CD4-positive, alpha-beta T cell (primary cell): Measurements from ENCODE around the gene HK1. TPM values are rescaled to one million over a fixed set of nuclear protein-coding genes. Genes with fewer than 3 reads are reported as not detected.

Experiments
- ATAC-seq: fragments of 200-7000 bp; cut with Tn5 transposase; one replicate; pipeline ENCODE4 v1.10.0; 2022; ENCODE audit warnings: mild to moderate bottlenecking; ENCODE audit not compliant: poor library complexity
- CTCF ChIA-PET: fragments of 350-600 bp; sonication (Branson Sonifier 250); formaldehyde crosslinking; loops from one replicate; lab custom pipeline; 2021; ENCODE audit warnings: antibody characterized with exemption, inconsistent platforms; lab: Charles Lee
- POLR2A ChIA-PET: fragments of 350-600 bp; sonication (Branson Sonifier 250); formaldehyde crosslinking; loops from one replicate; lab custom pipeline; 2021; ENCODE audit warnings: antibody characterized with exemption, inconsistent platforms; lab: Charles Lee
- DNase-seq, 14 experiments: peaks; one replicate each; pipeline ENCODE4 v3.0.0-alpha.2; 2013 to 2020; ENCODE audit warnings: mixed read lengths in 2 of 14
- H3K27ac ChIP-seq, 2 donors: one replicate each; pipeline versions ENCODE4 v1.5.1 to v1.7.0; 2013; ENCODE audit warnings: low read length in 2 of 2, low read depth in 1 of 2, mild to moderate bottlenecking in 1 of 2
- H3K27me3 ChIP-seq, 2 experiments: 1 replicate in 1 of 2; 2 replicates in 1 of 2; pipeline versions ENCODE4 v1.6.1 to v1.7.0; 2013; ENCODE audit warnings: low read length in 2 of 2, control low read depth in 1 of 2, mild to moderate bottlenecking in 1 of 2, moderate library complexity in 1 of 2; ENCODE audit not compliant: insufficient read depth in 2 of 2, control insufficient read depth in 1 of 2
- H3K36me3 ChIP-seq: one replicate; pipeline ENCODE4 v1.6.1; 2013; ENCODE audit warnings: low read length, control low read depth; ENCODE audit not compliant: insufficient read depth
- H3K4me1 ChIP-seq: one replicate; pipeline ENCODE4 v1.6.1; 2013; ENCODE audit warnings: low read length, control low read depth; ENCODE audit not compliant: insufficient read depth
- H3K4me3 ChIP-seq: one replicate; pipeline ENCODE4 v1.5.1; 2013; ENCODE audit warnings: mild to moderate bottlenecking, low read length, moderate library complexity
- H3K9me3 ChIP-seq, 2 experiments: 1 replicate in 1 of 2; 2 replicates in 1 of 2; pipeline versions ENCODE4 v1.6.1 to v1.7.0; 2013; ENCODE audit warnings: low read length in 2 of 2, mild to moderate bottlenecking in 2 of 2, control low read depth in 1 of 2, moderate library complexity in 1 of 2; ENCODE audit not compliant: control insufficient read depth in 1 of 2, insufficient read depth in 1 of 2
- H3K27ac Mint-ChIP-seq: one replicate; pipeline ENCODE4 v1.8.0; 2020; ENCODE audit warnings: mixed read lengths
- H3K27me3 Mint-ChIP-seq: one replicate; pipeline ENCODE4 v1.8.0; 2021; ENCODE audit warnings: mixed read lengths
- H3K36me3 Mint-ChIP-seq: one replicate; pipeline ENCODE4 v1.8.0; 2021; ENCODE audit warnings: low read depth, mixed read lengths
- H3K4me1 Mint-ChIP-seq: one replicate; pipeline ENCODE4 v1.8.0; 2021; ENCODE audit warnings: low read depth, mixed read lengths
- H3K4me3 Mint-ChIP-seq: one replicate; pipeline ENCODE4 v1.8.0; 2020; ENCODE audit warnings: mild to moderate bottlenecking, mixed read lengths
- H3K9me3 Mint-ChIP-seq: one replicate; pipeline ENCODE4 v1.8.0; 2020; ENCODE audit warnings: mixed read lengths
- intact Hi-C, 2 experiments: fragments of 100-400 bp; cut with DNase I in 1 of 2; cut with micrococcal nuclease in 1 of 2; formaldehyde crosslinking; loops; one replicate each; pipeline versions ENCODE4 v1.15.1 to v1.9.0; 2023 to 2025; cut with DNase I, micrococcal nuclease
- total RNA-seq, 174 experiments: library from RNA in 2 of 174; stranded (reverse) in 2 of 174; gene quantifications; one replicate each; pipeline ENCODE4 v1.2.3 and lab custom pipeline; 2021 to 2026
- TF ChIP-seq, protein P1 (sequence below): fragments of 200-600 bp; IDR thresholded peaks from one replicate; pipeline ENCODE4 v1.8.0; 2022; ENCODE audit warnings: antibody characterized with exemption, mild to moderate bottlenecking

Gene HK1
- total RNA-seq, 2 experiments from 2014 or later, result 45.6 to 48.1 TPM

DNA sequence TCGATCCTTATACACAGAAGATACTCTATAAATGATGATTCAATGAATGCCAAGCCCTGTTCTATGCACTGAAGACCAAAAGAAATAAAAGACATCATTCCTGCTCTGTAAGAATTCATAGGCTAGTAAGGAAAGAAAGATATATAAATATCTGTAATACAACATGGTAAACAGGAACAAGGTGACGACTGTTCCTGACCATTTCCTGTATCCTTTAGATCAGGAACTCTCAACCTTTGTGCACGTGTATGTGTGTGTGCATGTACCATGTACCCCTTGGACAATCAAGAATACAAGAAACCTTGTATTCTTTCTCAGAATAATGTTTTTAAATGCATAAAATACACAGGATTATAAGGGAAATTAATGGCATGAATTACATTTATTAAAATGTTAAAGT lies 7.3 kb upstream of the HK1 start:
- Histone ChIP-seq H3K36me3 (no peaks in the 10 kb centered on the region), H3K27ac (no peak overlapping the region), H3K4me1 (no peaks in the 10 kb centered on the region), H3K27me3 (no peaks in the 10 kb centered on the region), H3K9me3 (no peaks in the 10 kb centered on the region), H3K4me3 (no peak overlapping the region)
- no peak overlapping the region for H3K27ac Mint-ChIP-seq
- DNase-seq (no peak), ATAC-seq (no peak)
- ChIA-PET CTCF (no interaction called here), POLR2A (interaction anchor here (1.1 kb wide), 1 partner anchor 19 kb away, joined by 4 read pairs; no protein-coding TSS in a partner anchor)
- intact Hi-C loops, result no loop called here
- no peaks in the 10 kb centered on the region for H3K27me3 Mint-ChIP-seq
- no peaks in the 10 kb centered on the region for H3K9me3 Mint-ChIP-seq
- H3K36me3 Mint-ChIP-seq, result peaks cover 5% of the 10 kb centered on the region
- H3K4me1 Mint-ChIP-seq, result no peaks in the 10 kb centered on the region
- H3K4me3 Mint-ChIP-seq, result no peak overlapping the region
- TF ChIP-seq, protein P1, sequence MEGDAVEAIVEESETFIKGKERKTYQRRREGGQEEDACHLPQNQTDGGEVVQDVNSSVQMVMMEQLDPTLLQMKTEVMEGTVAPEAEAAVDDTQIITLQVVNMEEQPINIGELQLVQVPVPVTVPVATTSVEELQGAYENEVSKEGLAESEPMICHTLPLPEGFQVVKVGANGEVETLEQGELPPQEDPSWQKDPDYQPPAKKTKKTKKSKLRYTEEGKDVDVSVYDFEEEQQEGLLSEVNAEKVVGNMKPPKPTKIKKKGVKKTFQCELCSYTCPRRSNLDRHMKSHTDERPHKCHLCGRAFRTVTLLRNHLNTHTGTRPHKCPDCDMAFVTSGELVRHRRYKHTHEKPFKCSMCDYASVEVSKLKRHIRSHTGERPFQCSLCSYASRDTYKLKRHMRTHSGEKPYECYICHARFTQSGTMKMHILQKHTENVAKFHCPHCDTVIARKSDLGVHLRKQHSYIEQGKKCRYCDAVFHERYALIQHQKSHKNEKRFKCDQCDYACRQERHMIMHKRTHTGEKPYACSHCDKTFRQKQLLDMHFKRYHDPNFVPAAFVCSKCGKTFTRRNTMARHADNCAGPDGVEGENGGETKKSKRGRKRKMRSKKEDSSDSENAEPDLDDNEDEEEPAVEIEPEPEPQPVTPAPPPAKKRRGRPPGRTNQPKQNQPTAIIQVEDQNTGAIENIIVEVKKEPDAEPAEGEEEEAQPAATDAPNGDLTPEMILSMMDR, result no peak

DNA sequence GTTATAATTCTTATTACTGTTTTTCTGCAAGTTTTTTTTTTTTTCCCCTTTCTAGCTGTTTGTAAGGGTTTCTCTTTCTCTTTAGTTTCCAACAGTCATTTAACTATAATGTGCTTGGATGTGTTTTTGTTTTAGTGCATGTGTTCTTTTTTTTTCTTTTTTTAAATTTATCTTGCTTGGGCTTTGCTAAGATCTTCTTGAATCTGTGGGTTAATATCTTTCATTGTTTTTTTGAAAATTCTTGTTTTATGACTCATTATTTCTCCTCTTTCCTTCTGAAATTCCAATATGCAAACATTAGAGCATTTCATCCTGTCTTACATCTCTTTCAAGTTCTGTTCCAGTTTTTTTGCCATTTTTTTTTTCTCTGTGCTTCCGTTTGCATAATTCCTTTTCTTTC lies 5.7 kb upstream of the HK1 start:
- Histone ChIP-seq H3K9me3 (no peaks in the 10 kb centered on the region), H3K4me3 (no peak overlapping the region), H3K36me3 (no peaks in the 10 kb centered on the region), H3K27ac (no peak overlapping the region), H3K27me3 (no peaks in the 10 kb centered on the region), H3K4me1 (no peaks in the 10 kb centered on the region)
- Mint-ChIP-seq H3K27ac (no peak overlapping the region), H3K4me1 (no peaks in the 10 kb centered on the region), H3K27me3 (no peaks in the 10 kb centered on the region), H3K4me3 (no peak overlapping the region), H3K9me3 (no peaks in the 10 kb centered on the region), H3K36me3 (no peaks in the 10 kb centered on the region)
- TF ChIP-seq, protein P1, result no peak
- ChIA-PET CTCF (no interaction called here), POLR2A (no interaction called here)
- no peak for ATAC-seq
- DNase-seq, result no peak
- intact Hi-C loops, result no loop called here

- H3K27ac ChIP-seq, result no peak overlapping the region
- no peaks in the 10 kb centered on the region for H3K36me3 Mint-ChIP-seq
- CTCF ChIA-PET, result no interaction called here
- H3K27ac Mint-ChIP-seq, result no peak overlapping the region
- intact Hi-C loops, result no loop called here
- no peaks in the 10 kb centered on the region for H3K27me3 ChIP-seq
- H3K27me3 Mint-ChIP-seq, result no peaks in the 10 kb centered on the region
- H3K9me3 ChIP-seq, result no peaks in the 10 kb centered on the region
- POLR2A ChIA-PET, result no interaction called here
- ATAC-seq, result no peak
- H3K4me1 Mint-ChIP-seq, result no peaks in the 10 kb centered on the region
- TF ChIP-seq, protein P1, result no peak
- H3K4me3 ChIP-seq, result no peak overlapping the region
- H3K4me1 ChIP-seq, result no peaks in the 10 kb centered on the region
- no peak for DNase-seq
- H3K36me3 ChIP-seq, result no peaks in the 10 kb centered on the region
- H3K4me3 Mint-ChIP-seq, result no peak overlapping the region
- no peaks in the 10 kb centered on the region for H3K9me3 Mint-ChIP-seq
These were observed 2.9 kb upstream of the HK1 start for GRCh38 chr10:69275444-69275843.
